HepG2 (cell line): ENCODE data around the gene GPC4. TPM values are rescaled to one million over a fixed set of nuclear protein-coding genes. Genes with fewer than 3 reads are reported as not detected.

Source experiments
- ATAC-seq: fragments of 200-7000 bp; cut with Tn5 transposase; 3 replicates; pipeline ENCODE4 v1.9.1; 2020; ENCODE audit warnings: mild to moderate bottlenecking, moderate library complexity
- BruUV-seq: library from RNA; stranded (reverse); fragments of 400-500 nt; replicated peaks from 2 replicates; lab custom pipeline; 2021; lab: Mats Ljungman, UMichigan
- CTCF ChIA-PET: fragments of 300-600 bp; formaldehyde crosslinking; extraction: SDS; loops from one replicate; lab custom pipeline; 2021; ENCODE audit warnings: low total read pairs, inconsistent platforms, low intra/inter-chr PET ratio; lab: Yijun Ruan, JAX
- POLR2A ChIA-PET: fragments of 350-600 bp; sonication (Branson Sonifier 250); formaldehyde crosslinking; loops from one replicate; lab custom pipeline; 2020; ENCODE audit warnings: antibody characterized with exemption, inconsistent platforms; lab: Yijun Ruan, JAX
- DNase-seq: peaks from one replicate; pipeline ENCODE4 v3.0.0-alpha.2; 2015; ENCODE audit warnings: low spot score
- FAIRE-seq: peaks from 3 replicates; lab custom pipeline; 2011; peaks lifted over from hg19 to GRCh38; lab: Jason Lieb, UNC
- H2AFZ ChIP-seq: one replicate; pipeline ENCODE4 v1.6.1; 2011; ENCODE audit warnings: low read length, inconsistent platforms
- H3K27ac ChIP-seq: fragments of 300-600 bp; 3 replicates; pipeline ENCODE4 v1.8.0; 2011; ENCODE audit warnings: mixed run types, mild to moderate bottlenecking, mixed read lengths, low read length, inconsistent platforms; ENCODE audit not compliant: insufficient read depth; ENCODE audit errors: extremely low read length
- H3K27me3 ChIP-seq, 2 experiments: fragments of 200-600 bp in 1 of 2; 2 replicates in 1 of 2; 3 replicates in 1 of 2; pipeline versions ENCODE4 v1.6.0 to v1.8.0; 2011; ENCODE audit warnings: low read length in 2 of 2, mild to moderate bottlenecking in 2 of 2, moderate library complexity in 2 of 2, inconsistent platforms in 1 of 2; ENCODE audit not compliant: insufficient read depth in 2 of 2, control insufficient read depth in 1 of 2
- H3K36me3 ChIP-seq, 2 experiments: fragments of 200-600 bp in 1 of 2; replicated peaks in 1 of 2; 2 replicates in 1 of 2; 3 replicates in 1 of 2; pipeline versions ENCODE4 v1.5.1 to v1.8.0; 2011; ENCODE audit warnings: low read length in 2 of 2, inconsistent platforms in 1 of 2; ENCODE audit not compliant: insufficient read depth in 2 of 2, control insufficient read depth in 1 of 2
- H3K4me1 ChIP-seq: 2 replicates; pipeline ENCODE4 v1.5.1; 2012; ENCODE audit warnings: low read length, inconsistent platforms; ENCODE audit not compliant: insufficient read depth
- H3K4me2 ChIP-seq: 2 replicates; pipeline ENCODE4 v1.6.0; 2011; ENCODE audit warnings: low read depth, low read length, inconsistent platforms
- H3K4me3 ChIP-seq, 3 experiments: fragments of 200-600 bp in 1 of 3; sonication (generic), shearing (Covaris generic) in 1 of 3; replicated peaks in 1 of 3; 2 replicates each; pipeline ENCODE4 v1.5.1; 2011 to 2016; ENCODE audit warnings: low read length in 3 of 3, inconsistent platforms in 2 of 3, low read depth in 2 of 3, mild to moderate bottlenecking in 2 of 3, control low read depth in 1 of 3, mixed read lengths in 1 of 3; ENCODE audit not compliant: insufficient read depth in 1 of 3
- H3K79me2 ChIP-seq: one replicate; pipeline ENCODE4 v1.6.1; 2011; ENCODE audit warnings: low read length, inconsistent platforms; ENCODE audit not compliant: insufficient read depth
- H3K9ac ChIP-seq: 2 replicates; pipeline ENCODE4 v1.6.0; 2011; ENCODE audit warnings: mild to moderate bottlenecking, low read depth, low read length, inconsistent platforms; ENCODE audit not compliant: insufficient read depth
- H3K9me3 ChIP-seq: 2 replicates; pipeline ENCODE4 v1.5.1; 2012; ENCODE audit warnings: mild to moderate bottlenecking, low read length
- H4K20me1 ChIP-seq: 2 replicates; pipeline ENCODE4 v1.6.0; 2011; ENCODE audit warnings: inconsistent platforms, mild to moderate bottlenecking, low read length, moderate library complexity; ENCODE audit not compliant: insufficient read depth
- ARID3A ChIP-seq: IDR thresholded peaks from 2 replicates; pipeline ENCODE4 v1.6.1; 2012; ENCODE audit warnings: low read depth, low read length, improper control_type of control experiment
- CCAR2 ChIP-seq: fragments of 200-400 bp; formaldehyde crosslinking; optimal IDR thresholded peaks from 2 replicates; pipeline ENCODE3; 2018; ENCODE audit warnings: low read depth, mild to moderate bottlenecking, low read length, moderate library complexity
- FOXJ3 ChIP-seq: sonication (generic); formaldehyde crosslinking; IDR thresholded peaks from 2 replicates; pipeline ENCODE4 v1.4.0; 2020; ENCODE audit warnings: missing genetic modification reagents, mild to moderate bottlenecking, borderline replicate concordance
- HMG20B ChIP-seq: conservative IDR thresholded peaks from 2 replicates; pipeline ENCODE4 v1.6.1; 2016; ENCODE audit warnings: missing genetic modification reagents, missing compliant biosample characterization
- KMT2B ChIP-seq: IDR thresholded peaks from 2 replicates; pipeline ENCODE4 v1.6.1; 2016; ENCODE audit warnings: missing genetic modification reagents, missing compliant biosample characterization
- MZF1 ChIP-seq: sonication (generic); formaldehyde crosslinking; IDR thresholded peaks from 2 replicates; pipeline ENCODE4 v1.8.1; 2023; ENCODE audit warnings: mild to moderate bottlenecking, missing genetic modification reagents, borderline replicate concordance
- NCOA2 ChIP-seq: sonication (generic); formaldehyde crosslinking; IDR thresholded peaks from 2 replicates; pipeline ENCODE4 v1.8.0; 2022; ENCODE audit warnings: inconsistent platforms
- NFKB2 ChIP-seq: sonication (generic); formaldehyde crosslinking; IDR thresholded peaks from 2 replicates; pipeline ENCODE4 v1.4.0; 2020; ENCODE audit warnings: missing genetic modification reagents, borderline replicate concordance
- PCBP1 ChIP-seq: fragments of 200-400 bp; formaldehyde crosslinking; IDR thresholded peaks from 2 replicates; pipeline ENCODE4 v1.6.1; 2017; ENCODE audit warnings: mild to moderate bottlenecking, low read depth, low read length, borderline replicate concordance
- SALL2 ChIP-seq: sonication (generic); formaldehyde crosslinking; IDR thresholded peaks from 2 replicates; pipeline ENCODE4 v1.8.1; 2023; ENCODE audit warnings: mild to moderate bottlenecking, missing genetic modification reagents, inconsistent platforms
- ZNF468 ChIP-seq: sonication (generic); formaldehyde crosslinking; IDR thresholded peaks from 2 replicates; pipeline ENCODE4 v1.8.0; 2022; ENCODE audit warnings: mild to moderate bottlenecking, moderate library complexity, missing genetic modification reagents
- ZNF563 ChIP-seq: sonication (generic); formaldehyde crosslinking; IDR thresholded peaks from 2 replicates; pipeline ENCODE4 v1.8.0; 2022; ENCODE audit warnings: mild to moderate bottlenecking, moderate library complexity, missing genetic modification reagents
- ZNF574 ChIP-seq: sonication (generic); formaldehyde crosslinking; IDR thresholded peaks from 2 replicates; pipeline ENCODE4 v1.4.0; 2020; ENCODE audit warnings: missing genetic modification reagents
- ZNF615 ChIP-seq: sonication (generic); formaldehyde crosslinking; IDR thresholded peaks from 2 replicates; pipeline ENCODE4 v1.5.0; 2020; ENCODE audit warnings: mild to moderate bottlenecking, missing genetic modification reagents, borderline replicate concordance
- ZNF790 ChIP-seq: sonication (generic); formaldehyde crosslinking; IDR thresholded peaks from 2 replicates; pipeline ENCODE4 v1.8.0; 2022; ENCODE audit warnings: missing genetic modification reagents, mild to moderate bottlenecking, borderline replicate concordance
- WGBS: methylation state at CpG from one replicate; pipeline ENCODE4 v1.1.6; 2017; ENCODE audit warnings: low lambda C conversion rate; 5-methylcytosine and 5-hydroxymethylcytosine counted together
- in situ Hi-C: cut with HindIII; loops from 2 replicates; pipeline ENCODE4 v1.10.0; 2017; ENCODE audit warnings: low pct_unique_long_range_greater_than_20kb; ENCODE audit not compliant: extremely low pct_ligation_motif_present
- intact Hi-C: fragments of 100-400 bp; cut with micrococcal nuclease; formaldehyde crosslinking; loops from one replicate; pipeline ENCODE4 v1.10.0; 2022; ENCODE audit not compliant: unreplicated experiment
- polyA plus RNA-seq, 8 experiments: library from polyadenylated mRNA; depleted of rRNA in 3 of 8; stranded (reverse) in 7 of 8; unstranded in 1 of 8; fragments of >200 nt; fragmentation: Illumina TruSeq in 4 of 8; extraction: Trizol in 4 of 8; gene quantifications; 2 replicates each; pipeline versions ENCODE4 v1.2.1 to v1.2.3, GENCODE V29; 2011 to 2016; ENCODE audit warnings: low read depth in 4 of 8, missing spikeins in 1 of 8, mixed read lengths in 1 of 8; ENCODE audit not compliant: insufficient read depth in 1 of 8
- total RNA-seq, 5 experiments: library from RNA; depleted of rRNA; stranded (reverse); fragments of >200 nt; fragmentation: Illumina TruSeq; extraction: Trizol; gene quantifications; 2 replicates each; pipeline ENCODE4 v1.2.3, GENCODE V29; 2016; ENCODE audit warnings: low read depth in 1 of 5
- TF ChIP-seq, protein P1 (sequence below): IDR thresholded peaks from 2 replicates; pipeline ENCODE4 v1.6.1; 2016; ENCODE audit warnings: control low read depth
- TF ChIP-seq, protein P2 (sequence below): sonication (generic); formaldehyde crosslinking; IDR thresholded peaks from 2 replicates; pipeline ENCODE4 v1.5.1; 2020; ENCODE audit warnings: missing genetic modification reagents, mild to moderate bottlenecking, borderline replicate concordance
- TF ChIP-seq, protein P3 (sequence below): sonication (generic); formaldehyde crosslinking; IDR thresholded peaks from 2 replicates; pipeline ENCODE4 v1.4.0; 2020; ENCODE audit warnings: mild to moderate bottlenecking, missing genetic modification reagents

The GPC4 gene
- total and polyA plus RNA-seq, 2 of the 13 experiments (the other 11 are each of a cell fraction or from before 2014, with no cell fraction given): 0.29 to 0.38 TPM

DNA sequence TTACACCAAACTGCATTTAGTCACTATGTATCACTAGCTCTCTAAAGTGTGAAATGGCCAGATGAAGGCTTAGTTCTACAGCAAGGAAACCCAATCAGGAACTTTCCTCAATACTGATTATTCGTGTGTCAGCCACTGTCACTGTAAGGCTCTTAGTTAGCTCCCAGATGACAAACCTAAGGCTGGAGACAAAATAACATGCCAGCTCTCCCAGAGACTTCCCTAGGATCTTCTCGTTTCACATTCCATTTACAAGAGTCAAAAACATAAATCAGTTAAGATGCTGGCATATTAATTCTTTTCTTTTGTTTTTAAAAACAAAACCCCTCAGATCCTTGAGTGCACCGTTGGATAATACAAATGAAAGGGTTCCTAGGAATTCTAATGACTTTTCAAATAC is 109.0 kb downstream of the GPC4 start:
- no peak for DNase-seq
- no peak overlapping the region for H3K4me3 ChIP-seq
- H3K79me2 ChIP-seq: no peaks in the 10 kb centered on the region
- H4K20me1 ChIP-seq: no peaks in the 10 kb centered on the region
- H3K4me2 ChIP-seq: no peak overlapping the region
- intact Hi-C loops: no loop called here
- H3K27ac ChIP-seq: no peak overlapping the region
- POLR2A ChIA-PET: no interaction called here
- ATAC-seq: no peak
- H2AFZ ChIP-seq: no peak overlapping the region
- CTCF ChIA-PET: no interaction called here
- FAIRE-seq: no peak
- no peak overlapping the region for H3K9ac ChIP-seq
- H3K4me1 ChIP-seq: no peaks in the 10 kb centered on the region
- 2% methylated on average over 3 of the region's 3 CpGs for whole genome bisulfite sequencing
- in situ Hi-C loops: no loop called here
- H3K36me3 ChIP-seq: no peaks in the 10 kb centered on the region
- no peaks in the 10 kb centered on the region; a peak in 1 of 5 replicates for H3K27me3 ChIP-seq
- BruUV-seq: no TSS peak
- H3K9me3 ChIP-seq: no peaks in the 10 kb centered on the region
- TF ChIP-seq PCBP1: no peak
- TF ChIP-seq KMT2B (CRISPR knock-in tag): no peak
- TF ChIP-seq ZNF615: no peak
- TF ChIP-seq, protein P1, sequence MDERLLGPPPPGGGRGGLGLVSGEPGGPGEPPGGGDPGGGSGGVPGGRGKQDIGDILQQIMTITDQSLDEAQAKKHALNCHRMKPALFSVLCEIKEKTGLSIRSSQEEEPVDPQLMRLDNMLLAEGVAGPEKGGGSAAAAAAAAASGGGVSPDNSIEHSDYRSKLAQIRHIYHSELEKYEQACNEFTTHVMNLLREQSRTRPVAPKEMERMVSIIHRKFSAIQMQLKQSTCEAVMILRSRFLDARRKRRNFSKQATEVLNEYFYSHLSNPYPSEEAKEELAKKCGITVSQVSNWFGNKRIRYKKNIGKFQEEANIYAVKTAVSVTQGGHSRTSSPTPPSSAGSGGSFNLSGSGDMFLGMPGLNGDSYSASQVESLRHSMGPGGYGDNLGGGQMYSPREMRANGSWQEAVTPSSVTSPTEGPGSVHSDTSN (CRISPR knock-in tag): no peak
- no peak for TF ChIP-seq HMG20B
- TF ChIP-seq SALL2: no peak
- TF ChIP-seq ZNF790 (CRISPR knock-in tag): no peak
- TF ChIP-seq ARID3A: no peak
- TF ChIP-seq NCOA2: no peak
- no peak for TF ChIP-seq ZNF563 (CRISPR knock-in tag)
- TF ChIP-seq ZNF574 (CRISPR knock-in tag): no peak
- TF ChIP-seq CCAR2: no peak
- no peak for TF ChIP-seq ZNF468 (CRISPR knock-in tag)
- TF ChIP-seq, protein P2, sequence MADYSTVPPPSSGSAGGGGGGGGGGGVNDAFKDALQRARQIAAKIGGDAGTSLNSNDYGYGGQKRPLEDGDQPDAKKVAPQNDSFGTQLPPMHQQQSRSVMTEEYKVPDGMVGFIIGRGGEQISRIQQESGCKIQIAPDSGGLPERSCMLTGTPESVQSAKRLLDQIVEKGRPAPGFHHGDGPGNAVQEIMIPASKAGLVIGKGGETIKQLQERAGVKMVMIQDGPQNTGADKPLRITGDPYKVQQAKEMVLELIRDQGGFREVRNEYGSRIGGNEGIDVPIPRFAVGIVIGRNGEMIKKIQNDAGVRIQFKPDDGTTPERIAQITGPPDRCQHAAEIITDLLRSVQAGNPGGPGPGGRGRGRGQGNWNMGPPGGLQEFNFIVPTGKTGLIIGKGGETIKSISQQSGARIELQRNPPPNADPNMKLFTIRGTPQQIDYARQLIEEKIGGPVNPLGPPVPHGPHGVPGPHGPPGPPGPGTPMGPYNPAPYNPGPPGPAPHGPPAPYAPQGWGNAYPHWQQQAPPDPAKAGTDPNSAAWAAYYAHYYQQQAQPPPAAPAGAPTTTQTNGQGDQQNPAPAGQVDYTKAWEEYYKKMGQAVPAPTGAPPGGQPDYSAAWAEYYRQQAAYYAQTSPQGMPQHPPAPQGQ (CRISPR knock-in tag): no peak
- no peak for TF ChIP-seq FOXJ3 (CRISPR knock-in tag)
- no peak for TF ChIP-seq NFKB2 (CRISPR knock-in tag)
- TF ChIP-seq, protein P3, sequence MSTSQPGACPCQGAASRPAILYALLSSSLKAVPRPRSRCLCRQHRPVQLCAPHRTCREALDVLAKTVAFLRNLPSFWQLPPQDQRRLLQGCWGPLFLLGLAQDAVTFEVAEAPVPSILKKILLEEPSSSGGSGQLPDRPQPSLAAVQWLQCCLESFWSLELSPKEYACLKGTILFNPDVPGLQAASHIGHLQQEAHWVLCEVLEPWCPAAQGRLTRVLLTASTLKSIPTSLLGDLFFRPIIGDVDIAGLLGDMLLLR (CRISPR knock-in tag): no peak
- TF ChIP-seq MZF1 (CRISPR knock-in tag): no peak
